Measurements from ENCODE around the gene BMP8B. TPM values are rescaled to one million over a fixed set of nuclear protein-coding genes. Genes with fewer than 3 reads are reported as not detected.

BMP8B gene
- total and polyA plus RNA-seq, 2 donors (not counting 1 experiment from before 2014, with no cell fraction given): 1.5 to 2.3 TPM

GRCh38 chr1:39761557-39762260 lies 27.0 kb downstream of the BMP8B start:
- Mint-ChIP-seq H3K4me1 (no peaks in the 10 kb centered on the region), H3K9me3 (ENCODE audit: insufficient read depth) (no peaks in the 10 kb centered on the region), H3K4me3 (no peak overlapping the region), H3K27ac (no peak overlapping the region), H3K27me3 (no peaks in the 10 kb centered on the region)
- Histone ChIP-seq H3K36me3 (replicated peaks in 1 of 2; ENCODE audit: control extremely low read depth in 1 of 2, control insufficient read depth in 1 of 2, extremely low read depth in 1 of 2, insufficient read depth in 2 of 2, low read length in 1 of 2) (peaks cover 3 to 19% of the 10 kb centered on the region in 2 experiments), H3K79me2 (ENCODE audit: control insufficient read depth, insufficient read depth, low read length) (no peaks in the 10 kb centered on the region), H3K27ac (ENCODE audit: low read length in 2 of 2) (no peak overlapping the region), H3K4me3 (ENCODE audit: control extremely low read depth in 1 of 5, extremely low read depth in 1 of 5, insufficient read depth in 1 of 5, low read depth in 2 of 5, low read length in 4 of 5) (no peak overlapping the region), H3K4me1 (ENCODE audit: control insufficient read depth in 2 of 2, insufficient read depth in 2 of 2, low read length in 2 of 2) (no peaks in the 10 kb centered on the region), H3K4me2 (replicated peaks; ENCODE audit: low read depth, low read length, poor library complexity, severe bottlenecking) (no peak overlapping the region), H3K27me3 (replicated peaks in 1 of 4; ENCODE audit: control extremely low read depth in 1 of 4, control insufficient read depth in 3 of 4, insufficient read depth in 4 of 4, low read length in 3 of 4) (no peaks in the 10 kb centered on the region), H3K9ac (ENCODE audit: low read length) (no peak overlapping the region), H4K20me1 (ENCODE audit: control insufficient read depth, insufficient read depth, low read length, poor library complexity, severe bottlenecking) (no peaks in the 10 kb centered on the region), H3K9me3 (ENCODE audit: control extremely low read depth in 1 of 3, control insufficient read depth in 2 of 3, insufficient read depth in 1 of 3, low read length in 2 of 3) (no peaks in the 10 kb centered on the region), H2AFZ (ENCODE audit: insufficient read depth, low read depth, low read length, poor library complexity, severe bottlenecking) (no peak overlapping the region)
- ChIA-PET CTCF (no interaction called here), POLR2A (no interaction called here)
- DNase-seq (no peak), ATAC-seq (ENCODE audit: low read depth) (no peak)
- 94% methylated on average over 14 of the region's 16 CpGs for WGBS (ENCODE audit: insufficient coverage)
- intact Hi-C loops (cut with micrococcal nuclease): no loop called here
- TF ChIP-seq CTCF (IDR thresholded peaks at IDR 0.05) (no peak), EZH2 (IDR thresholded peaks at IDR 0.05; ENCODE audit: borderline replicate concordance, insufficient read depth, low read depth, low read length, poor library complexity, severe bottlenecking) (no peak)

- TF ChIP-seq EZH2 (IDR thresholded peaks at IDR 0.05; ENCODE audit: borderline replicate concordance, insufficient read depth, low read depth, low read length, poor library complexity, severe bottlenecking) (no peak), CTCF (IDR thresholded peaks at IDR 0.05) (no peak)
- Histone ChIP-seq H3K27me3 (replicated peaks in 1 of 4; ENCODE audit: control extremely low read depth in 1 of 4, control insufficient read depth in 3 of 4, insufficient read depth in 4 of 4, low read length in 3 of 4) (no peaks in the 10 kb centered on the region), H3K9me3 (ENCODE audit: control extremely low read depth in 1 of 3, control insufficient read depth in 2 of 3, insufficient read depth in 1 of 3, low read length in 2 of 3) (no peaks in the 10 kb centered on the region), H3K4me3 (ENCODE audit: control extremely low read depth in 1 of 5, extremely low read depth in 1 of 5, insufficient read depth in 1 of 5, low read depth in 2 of 5, low read length in 4 of 5) (no peak overlapping the region), H3K4me2 (replicated peaks; ENCODE audit: low read depth, low read length, poor library complexity, severe bottlenecking) (no peak overlapping the region), H3K9ac (ENCODE audit: low read length) (no peak overlapping the region), H3K36me3 (replicated peaks in 1 of 2; ENCODE audit: control extremely low read depth in 1 of 2, control insufficient read depth in 1 of 2, extremely low read depth in 1 of 2, insufficient read depth in 2 of 2, low read length in 1 of 2) (peaks cover 3 to 23% of the 10 kb centered on the region in 2 experiments), H3K79me2 (ENCODE audit: control insufficient read depth, insufficient read depth, low read length) (no peaks in the 10 kb centered on the region), H3K27ac (ENCODE audit: low read length in 2 of 2) (no peak overlapping the region), H3K4me1 (ENCODE audit: control insufficient read depth in 2 of 2, insufficient read depth in 2 of 2, low read length in 2 of 2) (no peaks in the 10 kb centered on the region), H4K20me1 (ENCODE audit: control insufficient read depth, insufficient read depth, low read length, poor library complexity, severe bottlenecking) (no peaks in the 10 kb centered on the region), H2AFZ (ENCODE audit: insufficient read depth, low read depth, low read length, poor library complexity, severe bottlenecking) (no peak overlapping the region)
- intact Hi-C loops (cut with micrococcal nuclease): no loop called here
- no peaks in the 10 kb centered on the region for H3K27me3 Mint-ChIP-seq
- ChIA-PET POLR2A (no interaction called here), CTCF (no interaction called here)
- no peaks in the 10 kb centered on the region for H3K4me1 Mint-ChIP-seq
- ATAC-seq (ENCODE audit: low read depth): no peak
- no peak overlapping the region for H3K4me3 Mint-ChIP-seq
- DNase-seq: no peak
- H3K9me3 Mint-ChIP-seq (ENCODE audit: insufficient read depth): no peaks in the 10 kb centered on the region
- 91% methylated on average over 9 of the region's 9 CpGs for WGBS (ENCODE audit: insufficient coverage)
- H3K27ac Mint-ChIP-seq: no peak overlapping the region
Measured at GRCh38 chr1:39761016-39761415, 27.6 kb downstream of the BMP8B start.

Data from B cell (primary cell).